ENCODE measurements around the gene MIAT. TPM values are rescaled to one million over a fixed set of nuclear protein-coding genes. Genes with fewer than 3 reads are reported as not detected.

The MIAT gene
- total and polyA plus RNA-seq, 2 of the 4 experiments (the other 2 are of a cell fraction): 0.54 to 0.65 TPM

DNA sequence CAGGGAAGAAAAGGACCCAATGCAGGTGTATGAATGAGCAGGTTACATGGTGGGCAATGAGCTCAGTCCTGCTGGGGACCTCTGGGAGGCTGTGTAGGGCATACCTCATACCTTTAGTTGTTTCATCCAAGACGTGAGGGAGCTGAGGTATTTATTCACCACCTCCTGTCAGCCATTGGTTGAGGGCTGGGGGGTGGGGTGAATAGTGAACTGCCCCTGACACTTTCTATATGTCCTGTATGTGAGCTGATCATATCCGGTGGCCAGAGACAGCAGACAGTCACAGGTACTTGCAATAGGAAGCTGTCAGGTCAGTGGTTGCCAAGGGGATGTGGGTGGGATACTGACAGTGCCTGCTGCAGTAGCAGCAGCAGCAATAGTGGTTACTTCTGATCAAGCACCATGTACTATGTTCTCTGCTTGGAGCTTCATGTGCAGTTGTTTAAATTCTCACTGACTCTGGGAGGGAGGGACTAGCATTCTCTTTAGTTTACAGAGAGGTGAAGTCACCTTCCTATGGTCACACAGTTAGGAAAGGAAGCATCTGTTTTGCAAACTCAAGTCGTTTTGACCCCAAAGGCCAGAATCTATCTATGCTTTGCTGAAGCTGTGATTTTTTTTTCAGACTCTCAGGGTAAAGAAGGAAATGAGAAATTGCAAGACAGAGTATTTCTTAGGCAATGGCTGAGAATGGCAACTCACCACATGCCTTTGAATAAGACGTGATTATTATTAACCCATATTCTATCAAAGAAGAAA, 54.0 kb downstream of the MIAT start:
- Histone ChIP-seq H2AK9ac (replicated peaks; ENCODE audit: low read depth, low read length, poor library complexity) (peak overlapping the region; percentile 60), H3K9me1 (ENCODE audit: insufficient read depth, low read length) (peaks cover 28% of the 10 kb centered on the region), H4K91ac (ENCODE audit: insufficient read depth, low read depth, low read length) (peak overlapping the region; percentile 92), H3K4me1 (ENCODE audit: control insufficient read depth, insufficient read depth, low read length) (peaks cover 34% of the 10 kb centered on the region), H3K79me1 (ENCODE audit: low read depth in 1 of 2, low read length in 2 of 2) (peaks cover 0 to 19% of the 10 kb centered on the region in 2 experiments; a peak in 3 of 4 replicates), H3K4me2 (ENCODE audit: low read depth, low read length) (peak overlapping the region; percentile 7; the same call in 1 of the 2 replicates), H3K9ac (ENCODE audit: low read depth, low read length) (no peak overlapping the region), H4K20me1 (ENCODE audit: insufficient read depth, low read length) (no peaks in the 10 kb centered on the region; the same call in 1 of the 2 replicates), H3K27ac (ENCODE audit: insufficient read depth, low read length) (0 out of 2 replicates have a peak overlapping the region, but pooled peaks have one; percentile 10), H2AFZ (replicated peaks; ENCODE audit: low read length, poor library complexity) (no peak overlapping the region), H3K4me3 (ENCODE audit: insufficient read depth, low read depth, low read length) (no peak overlapping the region), H4K8ac (ENCODE audit: low read depth in 2 of 2, low read length in 2 of 2) (peak overlapping the region; percentile 58 to 63), H2BK20ac (ENCODE audit: low read depth, low read length) (peak overlapping the region; percentile 88), H2AK5ac (ENCODE audit: low read depth, low read length) (peak overlapping the region; percentile 91), H3K18ac (ENCODE audit: low read depth, low read length) (peak overlapping the region; percentile 65; the same call in 1 of the 2 replicates), H3K27me3 (ENCODE audit: control insufficient read depth, insufficient read depth, low read length) (no peaks in the 10 kb centered on the region), H3K4ac (ENCODE audit: low read depth, low read length) (peak overlapping the region; percentile 95), H3K36me3 (ENCODE audit: control insufficient read depth, insufficient read depth, low read length) (no peaks in the 10 kb centered on the region), H2BK5ac (ENCODE audit: low read depth, low read length, poor library complexity, severe bottlenecking) (peak overlapping the region; percentile 37), H2BK120ac (ENCODE audit: low read depth, low read length) (peak overlapping the region; percentile 85), H3K9me3 (ENCODE audit: control insufficient read depth, insufficient read depth, low read length) (peaks cover 2% of the 10 kb centered on the region; the same call in 1 of the 2 replicates), H3K56ac (ENCODE audit: extremely low read depth, insufficient read depth, low read length) (no peak overlapping the region; the same call in 1 of the 2 replicates), H4K5ac (ENCODE audit: low read depth, low read length) (no peak overlapping the region), H3K14ac (replicated peaks; ENCODE audit: low read depth, low read length) (peak overlapping the region; percentile 84), H2BK15ac (ENCODE audit: low read depth, low read length) (peak overlapping the region; percentile 87; the same call in 2 of the 3 replicates), H3K23ac (ENCODE audit: low read depth, low read length) (peak overlapping the region; percentile 68)
- no TSS peak for BruUV-seq (replicated peaks)
- peak; percentile 62 for DNase-seq
- in situ Hi-C loops (cut with MboI; ENCODE audit: low sequenced_read_pairs) (no loop called here), dilution Hi-C loops (cut with HindIII; ENCODE audit: low sequenced_read_pairs, unreplicated experiment) (no loop called here), intact Hi-C loops (cut with micrococcal nuclease) (no loop called here)
- ChIA-PET POLR2A (ENCODE audit: unreplicated experiment) (no interaction called here), CTCF (no interaction called here)
- peak; percentile 44 for ATAC-seq (ENCODE audit: low read depth)
- WGBS, 2 experiments (ENCODE audit: extremely low coverage in 2 of 2, insufficient read length in 1 of 2): 33% methylated on average over 1 of the region's 4 CpGs; no CpG with 5 or more reads in 1 of the 2 experiments
- no peak for TF ChIP-seq MXI1 (IDR thresholded peaks at IDR 0.05; ENCODE audit: borderline replicate concordance, low read depth, low read length)
- TF ChIP-seq RFX5 (IDR thresholded peaks at IDR 0.05; ENCODE audit: low read depth, low read length): no peak
- TF ChIP-seq, protein P1, sequence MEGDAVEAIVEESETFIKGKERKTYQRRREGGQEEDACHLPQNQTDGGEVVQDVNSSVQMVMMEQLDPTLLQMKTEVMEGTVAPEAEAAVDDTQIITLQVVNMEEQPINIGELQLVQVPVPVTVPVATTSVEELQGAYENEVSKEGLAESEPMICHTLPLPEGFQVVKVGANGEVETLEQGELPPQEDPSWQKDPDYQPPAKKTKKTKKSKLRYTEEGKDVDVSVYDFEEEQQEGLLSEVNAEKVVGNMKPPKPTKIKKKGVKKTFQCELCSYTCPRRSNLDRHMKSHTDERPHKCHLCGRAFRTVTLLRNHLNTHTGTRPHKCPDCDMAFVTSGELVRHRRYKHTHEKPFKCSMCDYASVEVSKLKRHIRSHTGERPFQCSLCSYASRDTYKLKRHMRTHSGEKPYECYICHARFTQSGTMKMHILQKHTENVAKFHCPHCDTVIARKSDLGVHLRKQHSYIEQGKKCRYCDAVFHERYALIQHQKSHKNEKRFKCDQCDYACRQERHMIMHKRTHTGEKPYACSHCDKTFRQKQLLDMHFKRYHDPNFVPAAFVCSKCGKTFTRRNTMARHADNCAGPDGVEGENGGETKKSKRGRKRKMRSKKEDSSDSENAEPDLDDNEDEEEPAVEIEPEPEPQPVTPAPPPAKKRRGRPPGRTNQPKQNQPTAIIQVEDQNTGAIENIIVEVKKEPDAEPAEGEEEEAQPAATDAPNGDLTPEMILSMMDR (conservative IDR thresholded peaks at IDR 0.05; ENCODE audit: low read depth, low read length): no peak
- TF ChIP-seq, protein P2, sequence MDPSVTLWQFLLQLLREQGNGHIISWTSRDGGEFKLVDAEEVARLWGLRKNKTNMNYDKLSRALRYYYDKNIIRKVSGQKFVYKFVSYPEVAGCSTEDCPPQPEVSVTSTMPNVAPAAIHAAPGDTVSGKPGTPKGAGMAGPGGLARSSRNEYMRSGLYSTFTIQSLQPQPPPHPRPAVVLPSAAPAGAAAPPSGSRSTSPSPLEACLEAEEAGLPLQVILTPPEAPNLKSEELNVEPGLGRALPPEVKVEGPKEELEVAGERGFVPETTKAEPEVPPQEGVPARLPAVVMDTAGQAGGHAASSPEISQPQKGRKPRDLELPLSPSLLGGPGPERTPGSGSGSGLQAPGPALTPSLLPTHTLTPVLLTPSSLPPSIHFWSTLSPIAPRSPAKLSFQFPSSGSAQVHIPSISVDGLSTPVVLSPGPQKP (IDR thresholded peaks at IDR 0.05; ENCODE audit: borderline replicate concordance, low read depth, low read length): no peak
- no peak for TF ChIP-seq BHLHE40 (IDR thresholded peaks at IDR 0.05; ENCODE audit: low read depth, low read length)
- TF ChIP-seq FOS (IDR thresholded peaks at IDR 0.05; ENCODE audit: low read depth, low read length): no peak
- TF ChIP-seq, protein P3, sequence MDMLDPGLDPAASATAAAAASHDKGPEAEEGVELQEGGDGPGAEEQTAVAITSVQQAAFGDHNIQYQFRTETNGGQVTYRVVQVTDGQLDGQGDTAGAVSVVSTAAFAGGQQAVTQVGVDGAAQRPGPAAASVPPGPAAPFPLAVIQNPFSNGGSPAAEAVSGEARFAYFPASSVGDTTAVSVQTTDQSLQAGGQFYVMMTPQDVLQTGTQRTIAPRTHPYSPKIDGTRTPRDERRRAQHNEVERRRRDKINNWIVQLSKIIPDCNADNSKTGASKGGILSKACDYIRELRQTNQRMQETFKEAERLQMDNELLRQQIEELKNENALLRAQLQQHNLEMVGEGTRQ (IDR thresholded peaks at IDR 0.05; ENCODE audit: low read depth, low read length): no peak
- TF ChIP-seq RAD21 (IDR thresholded peaks at IDR 0.05; ENCODE audit: low read length): no peak
- no peak for TF ChIP-seq MAFK (IDR thresholded peaks at IDR 0.05; ENCODE audit: low read depth, low read length)
- no peak for TF ChIP-seq SMC3 (IDR thresholded peaks at IDR 0.05; ENCODE audit: low read depth, low read length)
- TF ChIP-seq CHD1 (IDR thresholded peaks at IDR 0.05; ENCODE audit: low read depth, low read length): no peak
- no peak for TF ChIP-seq RCOR1 (IDR thresholded peaks at IDR 0.05; ENCODE audit: insufficient replicate concordance, low read length)
- TF ChIP-seq NFE2L2 (IDR thresholded peaks at IDR 0.05; ENCODE audit: low read depth, low read length): no peak
- TF ChIP-seq POLR2A (IDR thresholded peaks at IDR 0.05; ENCODE audit: low read depth, low read length): no peak
- TF ChIP-seq CEBPB (IDR thresholded peaks at IDR 0.05; ENCODE audit: low read depth, low read length): no peak

Data from IMR-90 (cell line).